H9 (cell line): ENCODE data around the gene PNMA1. TPM values are rescaled to one million over a fixed set of nuclear protein-coding genes. Genes with fewer than 3 reads are reported as not detected.

Source experiments
- DNase-seq: peaks from one replicate; pipeline ENCODE4 v3.0.0-alpha.2; 2017
- H2AFZ ChIP-seq: one replicate; pipeline ENCODE4 v1.6.1; 2013; ENCODE audit warnings: mild to moderate bottlenecking, low read length, control low read depth, moderate library complexity
- H2AK5ac ChIP-seq: 2 replicates; pipeline ENCODE4 v1.6.1; 2013; ENCODE audit warnings: low read length, control low read depth, mixed read lengths; ENCODE audit not compliant: insufficient read length
- H2BK120ac ChIP-seq: one replicate; pipeline ENCODE4 v1.6.1; 2013; ENCODE audit warnings: low read depth, mild to moderate bottlenecking, low read length, control low read depth, inconsistent platforms; ENCODE audit not compliant: poor library complexity, severe bottlenecking
- H2BK12ac ChIP-seq: 2 replicates; pipeline ENCODE4 v1.6.1; 2013; ENCODE audit warnings: low read length, control low read depth, mixed read lengths, low read depth; ENCODE audit not compliant: insufficient read length
- H2BK15ac ChIP-seq: 2 replicates; pipeline ENCODE4 v1.6.1; 2013; ENCODE audit warnings: low read depth, low read length, control low read depth
- H2BK20ac ChIP-seq: one replicate; pipeline ENCODE4 v1.6.1; 2013; ENCODE audit warnings: low read depth, mild to moderate bottlenecking, low read length, control low read depth, inconsistent platforms; ENCODE audit not compliant: poor library complexity, severe bottlenecking
- H2BK5ac ChIP-seq: 2 replicates; pipeline ENCODE4 v1.6.1; 2013; ENCODE audit warnings: low read length, control low read depth, mixed read lengths; ENCODE audit not compliant: insufficient read length
- H3K14ac ChIP-seq: 2 replicates; pipeline ENCODE4 v1.6.1; 2013; ENCODE audit warnings: low read length, control low read depth; ENCODE audit not compliant: insufficient read depth
- H3K18ac ChIP-seq: 2 replicates; pipeline ENCODE4 v1.6.1; 2013; ENCODE audit warnings: low read depth, mild to moderate bottlenecking, mixed read lengths, low read length, control low read depth; ENCODE audit not compliant: insufficient read length
- H3K23ac ChIP-seq: 2 replicates; pipeline ENCODE4 v1.6.1; 2013; ENCODE audit warnings: low read length, control low read depth, mixed read lengths, low read depth; ENCODE audit not compliant: insufficient read length
- H3K23me2 ChIP-seq: 2 replicates; pipeline ENCODE4 v1.6.1; 2013; ENCODE audit warnings: low read depth, mild to moderate bottlenecking, mixed read lengths, low read length, control low read depth; ENCODE audit not compliant: insufficient read length, poor library complexity, severe bottlenecking
- H3K27ac ChIP-seq: 2 replicates; pipeline ENCODE4 v1.5.1; 2013; ENCODE audit warnings: low read length, control low read depth, mixed read lengths, low read depth; ENCODE audit not compliant: insufficient read length
- H3K27me3 ChIP-seq: 2 replicates; pipeline ENCODE4 v1.6.1; 2013; ENCODE audit warnings: low read length, control low read depth, inconsistent platforms; ENCODE audit not compliant: insufficient read depth
- H3K4ac ChIP-seq: 2 replicates; pipeline ENCODE4 v1.6.1; 2013; ENCODE audit warnings: low read depth, mild to moderate bottlenecking, control low read depth, inconsistent platforms, low read length, moderate library complexity
- H3K4me1 ChIP-seq: 2 replicates; pipeline ENCODE4 v1.6.1; 2013; ENCODE audit warnings: low read length, control low read depth, inconsistent platforms; ENCODE audit not compliant: insufficient read depth
- H3K4me2 ChIP-seq: 2 replicates; pipeline ENCODE4 v1.6.1; 2013; ENCODE audit warnings: low read length, control low read depth, mixed read lengths; ENCODE audit not compliant: insufficient read length, insufficient read depth
- H3K56ac ChIP-seq: 2 replicates; pipeline ENCODE4 v1.6.1; 2013; ENCODE audit warnings: low read depth, mild to moderate bottlenecking, mixed read lengths, low read length, control low read depth; ENCODE audit not compliant: insufficient read length
- H3K79me1 ChIP-seq: 2 replicates; pipeline ENCODE4 v1.6.1; 2013; ENCODE audit warnings: low read depth, mild to moderate bottlenecking, moderate library complexity, low read length, control low read depth, inconsistent platforms; ENCODE audit not compliant: insufficient read depth, poor library complexity, severe bottlenecking
- H3K79me2 ChIP-seq: 2 replicates; pipeline ENCODE4 v1.6.1; 2013; ENCODE audit warnings: low read length, control low read depth, inconsistent platforms; ENCODE audit not compliant: insufficient read depth
- H3K9ac ChIP-seq: 2 replicates; pipeline ENCODE4 v1.6.1; 2013; ENCODE audit warnings: low read length, control low read depth, mixed read lengths; ENCODE audit not compliant: insufficient read length; ENCODE audit errors: extremely low read depth
- H3K9me3 ChIP-seq: one replicate; pipeline ENCODE4 v1.6.1; 2013; ENCODE audit warnings: low read depth, low read length, inconsistent platforms; ENCODE audit not compliant: control insufficient read depth
- H3T11ph ChIP-seq: one replicate; pipeline ENCODE4 v1.6.1; 2013; ENCODE audit warnings: mild to moderate bottlenecking, low read length, control low read depth, inconsistent platforms
- H4K20me1 ChIP-seq: one replicate; pipeline ENCODE4 v1.6.1; 2013; ENCODE audit not compliant: control insufficient read depth, insufficient read length, insufficient read depth
- H4K5ac ChIP-seq: 2 replicates; pipeline ENCODE4 v1.6.1; 2013; ENCODE audit warnings: low read depth, mild to moderate bottlenecking, mixed read lengths, low read length, control low read depth; ENCODE audit not compliant: insufficient read length
- H4K8ac ChIP-seq: replicated peaks from 2 replicates; pipeline ENCODE4 v1.6.1; 2013; ENCODE audit warnings: low read length, control low read depth, mixed read lengths, low read depth; ENCODE audit not compliant: insufficient read length
- H4K91ac ChIP-seq: 2 replicates; pipeline ENCODE4 v1.6.1; 2013; ENCODE audit warnings: low read depth, mild to moderate bottlenecking, moderate library complexity, mixed read lengths, low read length, control low read depth; ENCODE audit not compliant: insufficient read length
- H3K27ac Mint-ChIP-seq, 3 experiments: 2 replicates in 2 of 3; 3 replicates in 1 of 3; pipeline ENCODE4 v1.8.0; 2020 to 2021; ENCODE audit warnings: mixed read lengths in 3 of 3, mild to moderate bottlenecking in 1 of 3, moderate library complexity in 1 of 3
- H3K27me3 Mint-ChIP-seq: 2 replicates; pipeline ENCODE4 v1.8.0; 2021; ENCODE audit warnings: low read depth, mild to moderate bottlenecking, moderate library complexity, mixed read lengths
- H3K36me3 Mint-ChIP-seq, 3 experiments: 2 replicates in 2 of 3; 3 replicates in 1 of 3; pipeline ENCODE4 v1.8.0; 2020 to 2021; ENCODE audit warnings: low read depth in 3 of 3, mixed read lengths in 3 of 3; ENCODE audit not compliant: insufficient read depth in 1 of 3
- H3K4me1 Mint-ChIP-seq, 2 experiments: 2 replicates each; pipeline ENCODE4 v1.8.0; 2020; ENCODE audit warnings: mixed read lengths in 2 of 2
- H3K4me3 Mint-ChIP-seq, 2 experiments: 2 replicates in 1 of 2; 3 replicates in 1 of 2; pipeline ENCODE4 v1.8.0; 2020 to 2021; ENCODE audit warnings: mild to moderate bottlenecking in 2 of 2, mixed read lengths in 2 of 2, moderate library complexity in 1 of 2
- H3K9me3 Mint-ChIP-seq, 2 experiments: 2 replicates in 1 of 2; 3 replicates in 1 of 2; pipeline ENCODE4 v1.8.0; 2020; ENCODE audit warnings: mild to moderate bottlenecking in 2 of 2, mixed read lengths in 2 of 2, moderate library complexity in 1 of 2
- CTCF ChIP-seq: fragments of 200-600 bp; sonication (generic); conservative IDR thresholded peaks from 3 replicates; pipeline ENCODE4 v1.8.0; 2021; ENCODE audit warnings: antibody characterized with exemption, mild to moderate bottlenecking
- WGBS: extraction: QIAGEN DNeasy Blood & Tissue Kit; methylation state at CpG from one replicate; pipeline ENCODE4 v1.1.7; 2013; ENCODE audit warnings: missing lambda C conversion rate, low lambda C conversion rate, mixed read lengths; ENCODE audit not compliant: insufficient read length; ENCODE audit errors: extremely low coverage; 5-methylcytosine and 5-hydroxymethylcytosine counted together
- total RNA-seq: library from RNA; stranded (reverse); gene quantifications from 2 replicates; pipeline ENCODE4 v1.2.1, GENCODE V29; 2021

The PNMA1 gene
- total RNA-seq, 1 experiment from 2014 or later = 56.1 TPM

- Histone ChIP-seq H3K27me3 (no peaks in the 10 kb centered on the region), H4K91ac (no peak overlapping the region), H2BK12ac (no peak overlapping the region), H3K27ac (no peak overlapping the region), H3K9me3 (no peaks in the 10 kb centered on the region), H3K18ac (no peak overlapping the region), H2AK5ac (no peak overlapping the region), H2BK15ac (no peak overlapping the region), H4K8ac (no peak overlapping the region), H3K23ac (no peak overlapping the region), H3K56ac (no peak overlapping the region), H4K5ac (no peak overlapping the region), H3K9ac (no peak overlapping the region), H3K79me2 (no peaks in the 10 kb centered on the region), H2AFZ (no peak overlapping the region), H2BK120ac (no peak overlapping the region), H2BK20ac (no peak overlapping the region), H3K79me1 (no peaks in the 10 kb centered on the region), H3K4me1 (no peaks in the 10 kb centered on the region), H3T11ph (no peak overlapping the region), H2BK5ac (no peak overlapping the region), H3K23me2 (no peaks in the 10 kb centered on the region), H3K4ac (no peak overlapping the region), H3K14ac (no peak overlapping the region), H3K4me2 (no peak overlapping the region), H4K20me1 (no peaks in the 10 kb centered on the region)
- TF ChIP-seq CTCF = no peak
- Mint-ChIP-seq H3K4me3 (no peak overlapping the region), H3K36me3 (peaks cover 0 to 8% (median 1%) of the 10 kb centered on the region in 3 experiments; a peak in 3 of 7 replicates), H3K9me3 (no peaks in the 10 kb centered on the region), H3K27me3 (no peaks in the 10 kb centered on the region), H3K4me1 (no peaks in the 10 kb centered on the region), H3K27ac (no peak overlapping the region)
- no CpG with 5 or more reads among the region's 4 CpGs for WGBS
- no peak for DNase-seq
Measured at GRCh38 chr14:73678698-73679097, 35.5 kb downstream of the PNMA1 start.
